GM12878 (cell line): ENCODE measurements around the gene SNCAIP. TPM values are rescaled to one million over a fixed set of nuclear protein-coding genes. Genes with fewer than 3 reads are reported as not detected.

Experiments
- ATAC-seq: fragments of 200-7000 bp; cut with Tn5 transposase; 3 replicates; pipeline ENCODE4 v1.9.1; 2020; ENCODE audit warnings: mild to moderate bottlenecking, moderate library complexity
- BruUV-seq: library from RNA; stranded (reverse); fragments of 400-500 nt; replicated peaks from 2 replicates; lab custom pipeline; 2021; lab: Mats Ljungman, UMichigan
- CTCF ChIA-PET: fragments of 300-600 bp; sonication (Branson Sonifier 250); formaldehyde crosslinking; extraction: SDS; loops from one replicate; lab custom pipeline; 2021; ENCODE audit warnings: inconsistent platforms; lab: Yijun Ruan, JAX
- POLR2A ChIA-PET: fragments of 350-600 bp; formaldehyde crosslinking; extraction: SDS; loops from one replicate; lab custom pipeline; 2021; ENCODE audit warnings: inconsistent platforms; lab: Charles Lee
- RAD21 ChIA-PET: fragments of 300-600 bp; sonication (Branson Sonifier 250); formaldehyde crosslinking; loops from one replicate; lab custom pipeline; 2023; ENCODE audit warnings: antibody characterized with exemption; ENCODE audit not compliant: unreplicated experiment; lab: Charles Lee
- SMC1A ChIA-PET: fragments of 300-600 bp; sonication (Branson Sonifier 250); formaldehyde crosslinking; loops from one replicate; lab custom pipeline; 2023; ENCODE audit not compliant: unreplicated experiment, uncharacterized antibody; lab: Charles Lee
- DNase-seq: peaks from one replicate; pipeline ENCODE4 v3.0.0-alpha.2; 2011; ENCODE audit warnings: low read depth, low spot score
- FAIRE-seq: peaks from 3 replicates; lab custom pipeline; 2011; peaks lifted over from hg19 to GRCh38; lab: Jason Lieb, UNC
- H2AFZ ChIP-seq: 2 replicates; pipeline ENCODE4 v1.6.0; 2011; ENCODE audit warnings: low read depth, low read length, control low read depth; ENCODE audit not compliant: control insufficient read depth
- H3K27ac ChIP-seq: 2 replicates; pipeline ENCODE4 v1.5.1; 2011; ENCODE audit warnings: control low read depth; ENCODE audit not compliant: control insufficient read depth, insufficient read depth
- H3K27me3 ChIP-seq, 2 experiments: replicated peaks in 1 of 2; 2 replicates each; pipeline versions ENCODE4 v1.6.0 to v1.6.1; 2011; ENCODE audit warnings: low read length in 1 of 2; ENCODE audit not compliant: control insufficient read depth in 2 of 2, insufficient read depth in 2 of 2
- H3K36me3 ChIP-seq, 2 experiments: 2 replicates each; pipeline ENCODE4 v1.5.1; 2011; ENCODE audit warnings: low read length in 1 of 2; ENCODE audit not compliant: control insufficient read depth in 2 of 2, insufficient read depth in 2 of 2
- H3K4me1 ChIP-seq: 2 replicates; pipeline ENCODE4 v1.6.1; 2011; ENCODE audit warnings: mild to moderate bottlenecking, low read length, moderate library complexity, mixed read lengths; ENCODE audit not compliant: control insufficient read depth, insufficient read depth
- H3K4me2 ChIP-seq: 2 replicates; pipeline ENCODE4 v1.6.0; 2011; ENCODE audit warnings: control low read depth; ENCODE audit not compliant: control insufficient read depth, insufficient read depth
- H3K4me3 ChIP-seq: fragments of 200-600 bp; sonication (generic); 2 replicates; pipeline ENCODE4 v1.5.1; 2016
- H3K79me2 ChIP-seq: 2 replicates; pipeline ENCODE4 v1.6.0; 2011; ENCODE audit warnings: low read length; ENCODE audit not compliant: control insufficient read depth, insufficient read depth
- H3K9ac ChIP-seq: 2 replicates; pipeline ENCODE4 v1.8.0; 2011; ENCODE audit warnings: low read length, control low read depth, mixed read lengths; ENCODE audit not compliant: control insufficient read depth, insufficient read depth
- H3K9me3 ChIP-seq: replicated peaks from 3 replicates; pipeline ENCODE4 v1.5.1; 2011; ENCODE audit warnings: mild to moderate bottlenecking, low read length; ENCODE audit not compliant: control insufficient read depth, insufficient read depth
- H4K20me1 ChIP-seq: 2 replicates; pipeline ENCODE4 v1.6.0; 2011; ENCODE audit not compliant: control insufficient read depth, insufficient read depth
- BCL3 ChIP-seq: IDR thresholded peaks from 2 replicates; pipeline ENCODE4 v1.6.1; 2011; ENCODE audit warnings: borderline replicate concordance, low read depth, mild to moderate bottlenecking, moderate library complexity, low read length; ENCODE audit not compliant: insufficient read depth, poor library complexity, severe bottlenecking
- MTA2 ChIP-seq: fragments of 450-650 bp; IDR thresholded peaks from 2 replicates; pipeline ENCODE4 v1.6.1; 2016; ENCODE audit warnings: low read depth, mild to moderate bottlenecking, moderate library complexity
- NFYB ChIP-seq: IDR thresholded peaks from 2 replicates; pipeline ENCODE4 v1.6.1; 2011; ENCODE audit warnings: low read depth, mild to moderate bottlenecking, low read length, improper control_type of control experiment, moderate library complexity; ENCODE audit not compliant: insufficient read depth
- NKRF ChIP-seq: fragments of 450-650 bp; conservative IDR thresholded peaks from 2 replicates; pipeline ENCODE4 v1.6.1; 2017; ENCODE audit warnings: mild to moderate bottlenecking, moderate library complexity
- RBBP5 ChIP-seq: fragments of 200-600 bp; sonication (generic); conservative IDR thresholded peaks from 2 replicates; pipeline ENCODE4 v1.6.1; 2016
- TAF1 ChIP-seq: IDR thresholded peaks from 2 replicates; pipeline ENCODE4 v1.6.1; 2011; ENCODE audit warnings: mild to moderate bottlenecking, low read depth, low read length, borderline replicate concordance
- ZZZ3 ChIP-seq: IDR thresholded peaks from 2 replicates; pipeline ENCODE4 v1.6.1; 2011; ENCODE audit warnings: low read depth; ENCODE audit not compliant: control insufficient read depth, insufficient read length
- WGBS: methylation state at CpG from one replicate; pipeline ENCODE4 v1.1.6; 2016; ENCODE audit warnings: low lambda C conversion rate; ENCODE audit not compliant: insufficient replicate concordance, insufficient coverage; ENCODE audit errors: missing lambda C conversion rate; 5-methylcytosine and 5-hydroxymethylcytosine counted together
- in situ Hi-C: fragments of 300-500 bp; cut with MboI; formaldehyde crosslinking; loops from 9 replicates; pipeline ENCODE4 v1.14.3; 2018; ENCODE audit warnings: mixed read lengths
- intact Hi-C: fragments of 100-400 bp; cut with micrococcal nuclease; formaldehyde crosslinking; loops from one replicate; pipeline ENCODE4 v1.14.2; 2022; ENCODE audit not compliant: unreplicated experiment
- polyA plus RNA-seq, 11 experiments: library from polyadenylated mRNA; depleted of rRNA in 4 of 11; unstranded in 6 of 11; stranded (reverse) in 5 of 11; fragments of >200 nt; fragmentation: Nextera tagmentation in 4 of 11; fragmentation: Illumina TruSeq in 1 of 11; extraction: Ambion mirVana in 4 of 11; extraction: Trizol in 1 of 11; gene quantifications; 1 replicate in 1 of 11; 2 replicates in 10 of 11; pipeline versions ENCODE4 v1.2.1 to v1.2.3, GENCODE V29; 2011 to 2016; ENCODE audit warnings: inconsistent platforms in 2 of 11, missing spikeins in 2 of 11, low read depth in 1 of 11
- total RNA-seq, 4 experiments: library from RNA; depleted of rRNA in 3 of 4; stranded (reverse); fragments of >200 nt in 3 of 4; fragmentation: Illumina TruSeq in 1 of 4; extraction: Trizol in 1 of 4; gene quantifications; 2 replicates each; pipeline versions ENCODE4 v1.2.1 to v1.2.3, GENCODE V29; 2013 to 2021

Gene SNCAIP
- total and polyA plus RNA-seq, 10 of the 15 experiments (the other 5 are each of a cell fraction or from before 2014, with no cell fraction given), result 0.03 to 0.62 (median 0.16) TPM; not detected in 1

GRCh38 chr5:122434205-122434970 lies 122.4 kb downstream of the SNCAIP start:
- Histone ChIP-seq H3K9ac (no peak overlapping the region), H3K9me3 (no peaks in the 10 kb centered on the region), H3K4me3 (no peak overlapping the region), H3K79me2 (no peaks in the 10 kb centered on the region), H3K36me3 (no peaks in the 10 kb centered on the region), H3K27ac (no peak overlapping the region), H2AFZ (no peak overlapping the region), H3K4me1 (no peaks in the 10 kb centered on the region), H4K20me1 (no peaks in the 10 kb centered on the region), H3K27me3 (no peaks in the 10 kb centered on the region; a peak in 1 of 4 replicates), H3K4me2 (no peak overlapping the region)
- intact Hi-C loops (no loop called here), in situ Hi-C loops (no loop called here)
- ChIA-PET SMC1A (no interaction called here), RAD21 (no interaction called here), CTCF (interaction anchor here (1.0 kb wide), 1 partner anchor 239 kb away, joined by 4 read pairs; no protein-coding TSS in a partner anchor), POLR2A (no interaction called here)
- BruUV-seq, result no TSS peak
- TF ChIP-seq MTA2, result no peak
- FAIRE-seq, result no peak
- WGBS, result 26% methylated on average over 5 of the region's 5 CpGs
- no peak for DNase-seq
- ATAC-seq, result no peak

GRCh38 chr5:122435234-122435633 lies 123.2 kb downstream of the SNCAIP start:
- H2AFZ ChIP-seq, result no peak overlapping the region
- BruUV-seq, result no TSS peak
- no peaks in the 10 kb centered on the region for H3K9me3 ChIP-seq
- H3K79me2 ChIP-seq, result no peaks in the 10 kb centered on the region
- H3K27ac ChIP-seq, result no peak overlapping the region
- no peak overlapping the region for H3K9ac ChIP-seq
- ChIA-PET RAD21 (no interaction called here), CTCF (no interaction called here), SMC1A (no interaction called here), POLR2A (no interaction called here)
- DNase-seq (no peak), ATAC-seq (no peak)
- no peaks in the 10 kb centered on the region; a peak in 1 of 4 replicates for H3K27me3 ChIP-seq
- no peak overlapping the region for H3K4me3 ChIP-seq
- no peak overlapping the region for H3K4me2 ChIP-seq
- WGBS, result 23% methylated on average over 4 of the region's 4 CpGs
- in situ Hi-C loops, result no loop called here
- no peaks in the 10 kb centered on the region for H3K4me1 ChIP-seq
- TF ChIP-seq BCL3, result no peak
- no peak for TF ChIP-seq NFYB
- no peak for TF ChIP-seq RBBP5
- no peak for TF ChIP-seq ZZZ3
- no peak for TF ChIP-seq NKRF
- no peak for TF ChIP-seq TAF1
- TF ChIP-seq, all 136 proteins: peak for 0
- intact Hi-C loops, result no loop called here
- Histone ChIP-seq H4K20me1 (no peaks in the 10 kb centered on the region), H3K36me3 (no peaks in the 10 kb centered on the region)
- FAIRE-seq, result no peak
